Urothelium cell line (cell line): ENCODE data around the gene SEC14L2.

Experiments used
- DNase-seq: peaks from one replicate; pipeline ENCODE4 v3.0.0; 2011; ENCODE audit warnings: low spot score, mixed read lengths
- FAIRE-seq: peaks from 2 replicates; lab custom pipeline; 2011; peaks lifted over from hg19 to GRCh38; lab: Jason Lieb, UNC

SEC14L2 gene

GRCh38 chr22:30396871-30397655, at the start of gene SEC14L2:
SEC14L2 (plus strand) TSS chr22:30397018; CDS start chr22:30397117, 99 bp downstream.
- DNase-seq = peak; percentile 89
- FAIRE-seq = peak; percentile 71

- no peak for FAIRE-seq
- no peak for DNase-seq
Measured at GRCh38 chr22:30347255-30347892, 49.4 kb upstream of the SEC14L2 start.

GRCh38 chr22:30348404-30348803, 48.4 kb upstream of the SEC14L2 start:
- FAIRE-seq = no peak

GRCh38 chr22:30348809-30349208, 48.0 kb upstream of the SEC14L2 start:
- DNase-seq (no peak), FAIRE-seq (no peak)

More at GRCh38 chr22:30348404-30348803, 48.4 kb upstream of the SEC14L2 start:
- no peak for DNase-seq

- DNase-seq (no peak), FAIRE-seq (no peak)
Measured at GRCh38 chr22:30351226-30351625, 45.6 kb upstream of the SEC14L2 start.

- DNase-seq = no peak
- FAIRE-seq = no peak
Measured at GRCh38 chr22:30354644-30355043, 42.2 kb upstream of the SEC14L2 start.

GRCh38 chr22:30356449-30357235, 40.2 kb upstream of the SEC14L2 start, which contains the start of the genes CCDC157 and SF3A1:
CCDC157 (plus strand) TSS chr22:30357007; CDS start chr22:30366001, 8,994 bp downstream.
SF3A1 (minus strand) TSS chr22:30356894; CDS start chr22:30356792, 102 bp downstream.
- DNase-seq = peak; percentile 97

GRCh38 chr22:30357236-30357570, 39.6 kb upstream of the SEC14L2 start:
- FAIRE-seq (no peak), DNase-seq (no peak)

More at GRCh38 chr22:30356449-30357235, 40.2 kb upstream of the SEC14L2 start, which contains the start of the genes CCDC157 and SF3A1:
- FAIRE-seq = peak; percentile 98

- FAIRE-seq (peak; percentile 20), DNase-seq (no peak)
Measured at GRCh38 chr22:30357650-30358215, 39.1 kb upstream of the SEC14L2 start.

- no peak for FAIRE-seq
- no peak for DNase-seq
Measured at GRCh38 chr22:30358541-30358940, 38.3 kb upstream of the SEC14L2 start.

GRCh38 chr22:30361916-30362650, 34.7 kb upstream of the SEC14L2 start:
- DNase-seq = no peak
- FAIRE-seq = no peak

GRCh38 chr22:30362651-30363281, 34.1 kb upstream of the SEC14L2 start:
- DNase-seq = no peak
- no peak for FAIRE-seq

GRCh38 chr22:30365891-30366290, 30.9 kb upstream of the SEC14L2 start:
- no peak for FAIRE-seq
- no peak for DNase-seq

GRCh38 chr22:30368420-30368819, 28.4 kb upstream of the SEC14L2 start:
- DNase-seq = no peak
- peak; percentile 9 for FAIRE-seq

- FAIRE-seq (no peak), DNase-seq (no peak)
Measured at GRCh38 chr22:30370641-30371230, 26.1 kb upstream of the SEC14L2 start.

- no peak for FAIRE-seq
- no peak for DNase-seq
Measured at GRCh38 chr22:30371321-30371720, 25.5 kb upstream of the SEC14L2 start.

- FAIRE-seq = no peak
- DNase-seq = no peak
Measured at GRCh38 chr22:30371981-30372380, 24.8 kb upstream of the SEC14L2 start.

- DNase-seq = no peak
- no peak for FAIRE-seq
Measured at GRCh38 chr22:30372915-30373314, 23.9 kb upstream of the SEC14L2 start.
